HFF-Myc (cell line): ENCODE data around the gene WDR73.

Experiments
- DNase-seq: peaks from one replicate; pipeline ENCODE4 v3.0.0-alpha.2; 2011; ENCODE audit warnings: low read depth; ENCODE audit errors: extremely low read depth
- H3K4me3 ChIP-seq: replicated peaks from 2 replicates; pipeline ENCODE4 v1.5.1; 2011; ENCODE audit warnings: low read depth, mild to moderate bottlenecking, control low read depth, low read length
- TF ChIP-seq, protein P1 (sequence below): IDR thresholded peaks from 2 replicates; pipeline ENCODE4 v1.5.1; 2012; ENCODE audit warnings: mild to moderate bottlenecking, low read depth, low read length, control low read depth; ENCODE audit errors: missing control alignments

The WDR73 gene

GRCh38 chr15:84590406-84590805 is 63.7 kb downstream of the WDR73 start:
- TF ChIP-seq, protein P1, sequence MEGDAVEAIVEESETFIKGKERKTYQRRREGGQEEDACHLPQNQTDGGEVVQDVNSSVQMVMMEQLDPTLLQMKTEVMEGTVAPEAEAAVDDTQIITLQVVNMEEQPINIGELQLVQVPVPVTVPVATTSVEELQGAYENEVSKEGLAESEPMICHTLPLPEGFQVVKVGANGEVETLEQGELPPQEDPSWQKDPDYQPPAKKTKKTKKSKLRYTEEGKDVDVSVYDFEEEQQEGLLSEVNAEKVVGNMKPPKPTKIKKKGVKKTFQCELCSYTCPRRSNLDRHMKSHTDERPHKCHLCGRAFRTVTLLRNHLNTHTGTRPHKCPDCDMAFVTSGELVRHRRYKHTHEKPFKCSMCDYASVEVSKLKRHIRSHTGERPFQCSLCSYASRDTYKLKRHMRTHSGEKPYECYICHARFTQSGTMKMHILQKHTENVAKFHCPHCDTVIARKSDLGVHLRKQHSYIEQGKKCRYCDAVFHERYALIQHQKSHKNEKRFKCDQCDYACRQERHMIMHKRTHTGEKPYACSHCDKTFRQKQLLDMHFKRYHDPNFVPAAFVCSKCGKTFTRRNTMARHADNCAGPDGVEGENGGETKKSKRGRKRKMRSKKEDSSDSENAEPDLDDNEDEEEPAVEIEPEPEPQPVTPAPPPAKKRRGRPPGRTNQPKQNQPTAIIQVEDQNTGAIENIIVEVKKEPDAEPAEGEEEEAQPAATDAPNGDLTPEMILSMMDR, result no peak
- no peak overlapping the region for H3K4me3 ChIP-seq
- DNase-seq, result no peak
